GM12878 (cell line): Measurements from ENCODE around the gene ERC2. TPM values are rescaled to one million over a fixed set of nuclear protein-coding genes. Genes with fewer than 3 reads are reported as not detected.

Experiments used
- ATAC-seq: fragments of 200-7000 bp; cut with Tn5 transposase; 3 replicates; pipeline ENCODE4 v1.9.1; 2020; ENCODE audit warnings: mild to moderate bottlenecking, moderate library complexity
- BruUV-seq: library from RNA; stranded (reverse); fragments of 400-500 nt; replicated peaks from 2 replicates; lab custom pipeline; 2021; lab: Mats Ljungman, UMichigan
- CTCF ChIA-PET: fragments of 300-600 bp; sonication (Branson Sonifier 250); formaldehyde crosslinking; extraction: SDS; loops from one replicate; lab custom pipeline; 2021; ENCODE audit warnings: inconsistent platforms; lab: Yijun Ruan, JAX
- POLR2A ChIA-PET: fragments of 350-600 bp; formaldehyde crosslinking; extraction: SDS; loops from one replicate; lab custom pipeline; 2021; ENCODE audit warnings: inconsistent platforms; lab: Charles Lee
- RAD21 ChIA-PET: fragments of 300-600 bp; sonication (Branson Sonifier 250); formaldehyde crosslinking; loops from one replicate; lab custom pipeline; 2023; ENCODE audit warnings: antibody characterized with exemption; ENCODE audit not compliant: unreplicated experiment; lab: Charles Lee
- SMC1A ChIA-PET: fragments of 300-600 bp; sonication (Branson Sonifier 250); formaldehyde crosslinking; loops from one replicate; lab custom pipeline; 2023; ENCODE audit not compliant: unreplicated experiment, uncharacterized antibody; lab: Charles Lee
- DNase-seq: peaks from one replicate; pipeline ENCODE4 v3.0.0-alpha.2; 2011; ENCODE audit warnings: low read depth, low spot score
- FAIRE-seq: peaks from 3 replicates; lab custom pipeline; 2011; peaks lifted over from hg19 to GRCh38; lab: Jason Lieb, UNC
- H2AFZ ChIP-seq: 2 replicates; pipeline ENCODE4 v1.6.0; 2011; ENCODE audit warnings: low read depth, low read length, control low read depth; ENCODE audit not compliant: control insufficient read depth
- H3K27ac ChIP-seq: 2 replicates; pipeline ENCODE4 v1.5.1; 2011; ENCODE audit warnings: control low read depth; ENCODE audit not compliant: control insufficient read depth, insufficient read depth
- H3K27me3 ChIP-seq, 2 experiments: replicated peaks in 1 of 2; 2 replicates each; pipeline versions ENCODE4 v1.6.0 to v1.6.1; 2011; ENCODE audit warnings: low read length in 1 of 2; ENCODE audit not compliant: control insufficient read depth in 2 of 2, insufficient read depth in 2 of 2
- H3K36me3 ChIP-seq, 2 experiments: 2 replicates each; pipeline ENCODE4 v1.5.1; 2011; ENCODE audit warnings: low read length in 1 of 2; ENCODE audit not compliant: control insufficient read depth in 2 of 2, insufficient read depth in 2 of 2
- H3K4me1 ChIP-seq: 2 replicates; pipeline ENCODE4 v1.6.1; 2011; ENCODE audit warnings: mild to moderate bottlenecking, low read length, moderate library complexity, mixed read lengths; ENCODE audit not compliant: control insufficient read depth, insufficient read depth
- H3K4me2 ChIP-seq: 2 replicates; pipeline ENCODE4 v1.6.0; 2011; ENCODE audit warnings: control low read depth; ENCODE audit not compliant: control insufficient read depth, insufficient read depth
- H3K4me3 ChIP-seq: fragments of 200-600 bp; sonication (generic); 2 replicates; pipeline ENCODE4 v1.5.1; 2016
- H3K79me2 ChIP-seq: 2 replicates; pipeline ENCODE4 v1.6.0; 2011; ENCODE audit warnings: low read length; ENCODE audit not compliant: control insufficient read depth, insufficient read depth
- H3K9ac ChIP-seq: 2 replicates; pipeline ENCODE4 v1.8.0; 2011; ENCODE audit warnings: low read length, control low read depth, mixed read lengths; ENCODE audit not compliant: control insufficient read depth, insufficient read depth
- H3K9me3 ChIP-seq: replicated peaks from 3 replicates; pipeline ENCODE4 v1.5.1; 2011; ENCODE audit warnings: mild to moderate bottlenecking, low read length; ENCODE audit not compliant: control insufficient read depth, insufficient read depth
- H4K20me1 ChIP-seq: 2 replicates; pipeline ENCODE4 v1.6.0; 2011; ENCODE audit not compliant: control insufficient read depth, insufficient read depth
- CREB1 ChIP-seq: IDR thresholded peaks from 2 replicates; pipeline ENCODE4 v1.6.1; 2012; ENCODE audit warnings: low read depth, mild to moderate bottlenecking, inconsistent platforms
- NR2F1 ChIP-seq: fragments of 450-650 bp; conservative IDR thresholded peaks from 2 replicates; pipeline ENCODE4 v1.6.1; 2017; ENCODE audit warnings: mild to moderate bottlenecking
- ZBTB11 ChIP-seq: fragments of 450-650 bp; formaldehyde crosslinking; IDR thresholded peaks from 2 replicates; pipeline ENCODE4 v1.5.0; 2022; ENCODE audit warnings: mild to moderate bottlenecking, missing genetic modification characterization
- WGBS: methylation state at CpG from one replicate; pipeline ENCODE4 v1.1.6; 2016; ENCODE audit warnings: low lambda C conversion rate; ENCODE audit not compliant: insufficient replicate concordance, insufficient coverage; ENCODE audit errors: missing lambda C conversion rate; 5-methylcytosine and 5-hydroxymethylcytosine counted together
- in situ Hi-C: fragments of 300-500 bp; cut with MboI; formaldehyde crosslinking; loops from 9 replicates; pipeline ENCODE4 v1.14.3; 2018; ENCODE audit warnings: mixed read lengths
- intact Hi-C: fragments of 100-400 bp; cut with micrococcal nuclease; formaldehyde crosslinking; loops from one replicate; pipeline ENCODE4 v1.14.2; 2022; ENCODE audit not compliant: unreplicated experiment
- polyA plus RNA-seq, 11 experiments: library from polyadenylated mRNA; depleted of rRNA in 4 of 11; unstranded in 6 of 11; stranded (reverse) in 5 of 11; fragments of >200 nt; fragmentation: Nextera tagmentation in 4 of 11; fragmentation: Illumina TruSeq in 1 of 11; extraction: Ambion mirVana in 4 of 11; extraction: Trizol in 1 of 11; gene quantifications; 1 replicate in 1 of 11; 2 replicates in 10 of 11; pipeline versions ENCODE4 v1.2.1 to v1.2.3, GENCODE V29; 2011 to 2016; ENCODE audit warnings: inconsistent platforms in 2 of 11, missing spikeins in 2 of 11, low read depth in 1 of 11
- total RNA-seq, 4 experiments: library from RNA; depleted of rRNA in 3 of 4; stranded (reverse); fragments of >200 nt in 3 of 4; fragmentation: Illumina TruSeq in 1 of 4; extraction: Trizol in 1 of 4; gene quantifications; 2 replicates each; pipeline versions ENCODE4 v1.2.1 to v1.2.3, GENCODE V29; 2013 to 2021
- TF ChIP-seq, protein P1 (sequence below): IDR thresholded peaks from 2 replicates; pipeline ENCODE4 v1.6.1; 2011; ENCODE audit warnings: low read depth, low read length, improper control_type of control experiment, borderline replicate concordance

Gene ERC2
- total and polyA plus RNA-seq, 10 of the 15 experiments (the other 5 are each of a cell fraction or from before 2014, with no cell fraction given), result 0.06 to 1.4 (median 0.12) TPM; not detected in 3

DNA sequence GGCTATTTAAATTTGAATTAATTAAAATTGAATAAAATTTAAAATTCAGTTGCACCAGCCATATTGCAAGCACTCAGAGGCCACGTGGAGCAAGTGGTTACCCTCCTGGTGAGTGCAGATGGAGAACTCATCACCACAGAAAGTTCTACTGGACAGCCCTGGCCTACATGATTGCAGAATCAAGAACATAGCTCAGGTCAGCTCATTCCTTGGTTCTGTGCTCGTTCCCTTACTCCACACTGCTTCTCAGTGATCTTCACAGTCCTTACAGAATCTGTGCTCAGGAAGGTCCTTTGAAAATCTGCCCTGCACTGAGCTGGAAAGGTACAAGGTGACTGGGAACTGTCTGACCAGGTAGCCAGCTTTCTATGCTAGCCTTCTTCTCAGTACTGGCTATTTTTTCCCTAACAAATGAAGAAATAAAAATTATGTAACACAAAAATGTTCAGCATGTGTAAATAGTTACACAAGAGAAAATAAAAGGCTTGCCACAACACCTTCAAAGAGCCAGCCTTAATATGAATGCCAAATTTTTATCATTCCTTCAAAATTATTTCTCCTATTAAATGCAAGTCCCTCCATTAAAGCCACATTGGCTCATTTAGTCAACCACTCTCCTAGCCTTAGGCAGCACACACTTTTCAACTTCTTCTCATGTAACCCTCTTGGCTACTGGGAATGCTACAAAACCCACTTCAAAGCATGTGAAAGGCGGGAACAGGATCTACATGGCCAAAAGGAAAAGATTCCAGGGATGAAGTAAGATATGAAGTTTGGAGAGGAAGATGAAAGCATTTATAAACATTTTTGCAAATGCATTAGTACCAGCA, 654.8 kb downstream of the ERC2 start (continued):
- TF ChIP-seq ZBTB11 (CRISPR knock-in tag), result no peak
- TF ChIP-seq, all 136 proteins: peak for 0

GRCh38 chr3:55812394-55813013, 655.8 kb downstream of the ERC2 start:
- no peak overlapping the region for H2AFZ ChIP-seq
- in situ Hi-C loops (no loop called here), intact Hi-C loops (no loop called here)
- SMC1A ChIA-PET, result no interaction called here
- DNase-seq (no peak), FAIRE-seq (no peak), ATAC-seq (no peak)
- H3K27me3 ChIP-seq, result peaks cover 0 to 2% of the 10 kb centered on the region in 2 experiments; a peak in 2 of 4 replicates
- no peak overlapping the region for H3K4me3 ChIP-seq
- H3K9me3 ChIP-seq, result no peaks in the 10 kb centered on the region
- H4K20me1 ChIP-seq, result no peaks in the 10 kb centered on the region
- RAD21 ChIA-PET, result no interaction called here
- no peaks in the 10 kb centered on the region for H3K36me3 ChIP-seq
- no peak overlapping the region for H3K4me2 ChIP-seq
- no TSS peak for BruUV-seq
- no peaks in the 10 kb centered on the region for H3K79me2 ChIP-seq
- under 1% methylated on average over 5 of the region's 5 CpGs for WGBS
- no peak overlapping the region for H3K9ac ChIP-seq
- CTCF ChIA-PET, result no interaction called here
- no peak overlapping the region for H3K27ac ChIP-seq
- POLR2A ChIA-PET, result no interaction called here
- no peaks in the 10 kb centered on the region for H3K4me1 ChIP-seq
- no peak for TF ChIP-seq NR2F1
- TF ChIP-seq CREB1, result no peak
- TF ChIP-seq, protein P1, sequence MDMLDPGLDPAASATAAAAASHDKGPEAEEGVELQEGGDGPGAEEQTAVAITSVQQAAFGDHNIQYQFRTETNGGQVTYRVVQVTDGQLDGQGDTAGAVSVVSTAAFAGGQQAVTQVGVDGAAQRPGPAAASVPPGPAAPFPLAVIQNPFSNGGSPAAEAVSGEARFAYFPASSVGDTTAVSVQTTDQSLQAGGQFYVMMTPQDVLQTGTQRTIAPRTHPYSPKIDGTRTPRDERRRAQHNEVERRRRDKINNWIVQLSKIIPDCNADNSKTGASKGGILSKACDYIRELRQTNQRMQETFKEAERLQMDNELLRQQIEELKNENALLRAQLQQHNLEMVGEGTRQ, result no peak
